NOMO-1 (cell line): ENCODE results near the gene AEBP2.
A peak's percentile ranks its signal among the peaks of the same experiment; 100 is the strongest.
"Not testable (repeated sequence)": the region's sequence is repeated elsewhere in the genome, so short reads cannot be mapped to it uniquely, and the experiment has no call there.

Experiments used
- DNase-seq, 2 experiments: peaks; one replicate each; lab custom pipeline; 2025; ENCODE audit not compliant: unreplicated experiment in 2 of 2; lab: John Stamatoyannopoulos, UW

Gene AEBP2, protein sequence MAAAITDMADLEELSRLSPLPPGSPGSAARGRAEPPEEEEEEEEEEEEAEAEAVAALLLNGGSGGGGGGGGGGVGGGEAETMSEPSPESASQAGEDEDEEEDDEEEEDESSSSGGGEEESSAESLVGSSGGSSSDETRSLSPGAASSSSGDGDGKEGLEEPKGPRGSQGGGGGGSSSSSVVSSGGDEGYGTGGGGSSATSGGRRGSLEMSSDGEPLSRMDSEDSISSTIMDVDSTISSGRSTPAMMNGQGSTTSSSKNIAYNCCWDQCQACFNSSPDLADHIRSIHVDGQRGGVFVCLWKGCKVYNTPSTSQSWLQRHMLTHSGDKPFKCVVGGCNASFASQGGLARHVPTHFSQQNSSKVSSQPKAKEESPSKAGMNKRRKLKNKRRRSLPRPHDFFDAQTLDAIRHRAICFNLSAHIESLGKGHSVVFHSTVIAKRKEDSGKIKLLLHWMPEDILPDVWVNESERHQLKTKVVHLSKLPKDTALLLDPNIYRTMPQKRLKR

DNA sequence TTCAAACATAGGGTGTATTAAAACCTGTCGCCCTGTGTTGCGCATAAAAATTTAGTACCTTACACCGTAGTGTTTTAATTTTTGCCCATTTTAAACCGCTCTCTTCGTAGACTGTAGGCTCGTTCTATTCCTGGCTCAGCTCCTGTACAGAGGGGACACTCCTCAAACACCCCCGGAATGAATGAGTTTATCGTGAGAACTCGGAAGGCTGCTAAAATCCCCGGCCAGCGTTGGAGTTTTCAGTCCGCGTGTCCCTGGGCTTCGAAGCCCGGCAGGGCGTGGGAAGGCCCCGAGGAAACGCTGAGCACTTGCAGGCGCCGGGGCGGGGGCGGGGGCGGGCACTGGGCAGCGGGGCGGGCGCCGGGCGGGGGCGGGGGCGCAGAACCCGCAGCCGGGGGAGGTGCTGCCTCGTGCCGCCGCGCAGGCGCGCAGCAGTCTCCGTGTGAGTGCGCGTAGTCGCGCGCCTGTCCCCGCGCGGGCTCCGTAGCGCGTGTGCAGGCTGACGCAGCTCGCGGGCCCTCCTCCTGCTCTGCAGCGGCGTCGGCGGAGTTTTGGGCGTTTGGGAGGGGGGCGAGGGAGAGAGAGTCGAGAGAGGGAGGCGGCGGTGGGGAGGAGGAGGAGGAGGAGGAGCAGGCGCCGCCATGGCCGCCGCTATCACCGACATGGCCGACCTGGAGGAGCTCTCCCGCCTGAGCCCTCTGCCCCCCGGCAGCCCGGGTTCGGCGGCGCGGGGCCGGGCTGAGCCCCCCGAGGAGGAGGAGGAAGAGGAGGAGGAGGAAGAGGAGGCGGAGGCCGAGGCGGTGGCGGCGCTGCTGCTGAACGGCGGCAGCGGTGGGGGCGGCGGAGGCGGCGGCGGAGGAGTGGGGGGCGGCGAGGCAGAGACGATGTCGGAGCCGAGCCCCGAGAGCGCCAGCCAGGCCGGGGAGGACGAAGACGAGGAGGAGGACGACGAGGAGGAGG, at the start of gene AEBP2:
Gene AEBP2 (plus strand): TSS at position 434 of the 960 bp plus-strand sequence. CDS start 208 bp downstream, at position 642.
- DNase-seq = peak; percentile 90 to 95

DNA sequence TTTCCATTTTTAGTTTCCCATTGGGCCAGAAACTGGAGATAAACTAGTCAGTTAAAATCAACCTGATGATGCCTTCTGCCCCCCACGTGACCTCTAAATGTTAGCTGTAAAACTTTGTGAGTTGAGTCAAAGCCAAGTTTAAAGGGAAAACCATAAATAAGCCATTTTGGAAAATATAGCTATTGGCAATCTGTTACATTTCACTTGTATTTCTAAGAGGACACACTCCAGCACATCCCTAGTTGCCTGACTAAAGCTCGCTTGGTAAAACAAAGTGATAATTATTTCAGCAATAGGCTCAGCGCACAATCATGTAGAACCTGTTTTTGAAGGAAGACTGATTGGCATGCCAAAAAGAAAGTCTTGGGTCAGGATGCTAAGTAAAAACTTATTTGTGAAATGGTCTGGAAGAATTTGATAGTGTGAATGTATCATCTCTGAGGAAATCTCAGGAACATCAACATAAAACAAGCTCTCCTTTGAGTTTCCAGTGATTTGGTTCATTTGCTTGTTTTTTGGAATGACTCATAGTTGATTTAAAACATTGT, 49.2 kb upstream of the AEBP2 start:
- DNase-seq = no peak

DNA sequence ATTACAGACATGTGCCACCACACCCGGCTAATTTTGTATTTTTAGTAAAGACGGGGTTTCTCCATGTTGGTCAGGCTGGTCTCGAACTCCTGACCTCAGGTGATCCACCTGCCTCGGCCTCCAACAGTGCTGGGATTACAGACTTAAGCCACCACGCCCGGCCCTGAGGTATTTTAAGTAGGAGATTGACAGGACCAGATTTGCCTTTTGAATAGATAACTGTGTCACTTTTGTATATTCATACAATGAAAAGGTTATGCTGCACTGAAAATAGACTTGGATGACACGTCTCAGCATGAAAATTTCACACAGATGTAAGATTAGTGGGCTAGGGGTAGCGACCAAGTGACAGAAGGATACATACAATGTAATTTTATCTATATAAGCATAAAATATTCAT, 46.6 kb upstream of the AEBP2 start:
- not testable (repeated sequence) for DNase-seq

DNA sequence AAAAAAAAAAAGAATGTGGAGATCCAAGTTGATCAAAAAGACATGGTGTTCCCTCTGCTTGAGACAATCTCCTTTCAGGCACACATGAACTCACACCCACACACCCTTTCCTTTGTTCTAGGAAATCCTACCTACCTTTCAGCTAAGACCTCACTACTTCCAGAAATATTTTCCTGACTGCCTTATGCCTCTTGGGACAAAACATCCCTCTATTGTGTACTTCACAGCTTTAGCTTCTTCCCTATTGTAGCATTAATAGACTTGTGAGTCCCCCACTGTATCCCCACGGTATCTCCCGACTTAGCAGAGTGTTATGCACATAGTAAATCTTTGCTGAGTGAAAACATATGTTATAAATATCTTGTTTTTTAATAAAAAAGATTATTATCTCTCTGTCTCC, 44.9 kb upstream of the AEBP2 start:
- DNase-seq = no peak

- DNase-seq = no peak
Measured at GRCh38 chr12:19397534-19397933, 41.8 kb upstream of the AEBP2 start.

DNA sequence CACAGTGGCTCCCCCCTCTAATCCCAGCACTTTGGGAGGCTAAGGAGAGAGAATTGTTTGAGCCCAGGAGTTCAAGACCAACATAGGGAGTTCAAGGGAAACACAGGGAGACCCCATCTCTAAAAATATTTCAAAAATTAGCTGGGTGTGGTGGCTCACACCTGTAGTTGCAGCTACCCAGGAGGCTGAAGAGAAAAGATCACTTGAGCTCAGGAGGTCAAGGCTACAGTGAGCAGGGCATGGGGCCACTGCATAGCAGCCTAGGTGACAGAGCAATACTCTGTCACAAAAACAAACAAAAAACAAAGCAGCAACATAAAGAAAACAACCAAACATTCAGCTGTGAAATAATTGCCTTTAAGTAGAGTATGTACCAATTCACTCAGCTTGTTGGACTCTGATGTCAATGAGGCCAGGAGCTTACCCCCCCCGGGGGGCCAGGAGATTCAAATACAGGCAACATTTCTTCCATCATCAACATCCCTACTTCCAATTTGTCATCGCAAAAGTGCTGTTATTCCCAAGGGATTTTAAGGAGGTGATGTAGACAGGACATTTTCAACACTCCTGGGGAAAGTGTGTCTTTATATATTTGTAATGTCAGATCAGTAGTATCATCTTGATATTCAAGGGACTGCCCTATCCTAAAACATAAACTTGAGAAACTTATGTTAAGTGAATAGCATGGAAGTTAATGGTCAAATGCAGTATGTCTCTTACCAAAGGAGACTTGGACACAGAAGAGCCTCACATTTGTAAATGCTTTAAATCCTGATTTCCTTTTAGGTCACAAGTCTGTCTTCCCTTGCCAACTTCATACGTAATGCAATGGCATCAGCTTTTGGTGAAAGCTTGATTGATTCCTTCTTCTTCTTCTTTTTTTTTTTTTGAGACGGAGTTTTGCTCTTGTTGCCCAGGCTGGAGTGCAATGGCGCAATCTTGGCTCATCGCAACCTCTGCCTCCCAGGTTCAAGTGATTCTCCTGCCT, 40.6 kb upstream of the AEBP2 start:
- DNase-seq = no peak

DNA sequence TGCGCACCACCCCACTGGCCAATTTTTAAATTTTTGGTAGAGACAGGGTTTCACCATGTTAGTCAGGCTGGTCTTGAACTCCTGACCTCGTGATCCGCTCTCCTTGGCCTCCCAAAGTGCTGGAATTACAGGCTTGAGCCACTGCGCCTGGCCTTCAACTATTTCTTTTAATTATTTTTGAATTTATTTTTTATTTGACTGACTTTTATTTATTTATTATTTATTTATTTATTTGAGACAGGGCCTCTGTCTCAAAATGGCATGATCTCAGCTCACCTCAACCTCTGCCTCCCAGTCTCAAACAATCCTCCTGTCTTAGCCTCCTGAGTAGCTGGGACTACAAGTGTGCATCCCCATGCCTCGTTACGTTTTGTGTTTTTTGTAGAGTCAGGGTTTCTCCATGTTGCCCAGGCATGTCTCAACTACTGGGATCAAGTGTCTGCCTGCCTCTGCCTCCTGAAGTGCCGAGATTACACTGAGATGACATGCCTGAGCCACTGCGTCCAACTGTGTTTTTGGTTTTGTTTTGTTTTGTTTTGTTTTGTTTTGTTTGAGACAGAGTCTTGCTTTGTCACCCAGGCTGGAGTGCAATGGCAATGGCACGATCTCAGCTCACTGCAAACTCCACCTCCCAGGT, 38.5 kb upstream of the AEBP2 start:
- DNase-seq = not testable (repeated sequence)

DNA sequence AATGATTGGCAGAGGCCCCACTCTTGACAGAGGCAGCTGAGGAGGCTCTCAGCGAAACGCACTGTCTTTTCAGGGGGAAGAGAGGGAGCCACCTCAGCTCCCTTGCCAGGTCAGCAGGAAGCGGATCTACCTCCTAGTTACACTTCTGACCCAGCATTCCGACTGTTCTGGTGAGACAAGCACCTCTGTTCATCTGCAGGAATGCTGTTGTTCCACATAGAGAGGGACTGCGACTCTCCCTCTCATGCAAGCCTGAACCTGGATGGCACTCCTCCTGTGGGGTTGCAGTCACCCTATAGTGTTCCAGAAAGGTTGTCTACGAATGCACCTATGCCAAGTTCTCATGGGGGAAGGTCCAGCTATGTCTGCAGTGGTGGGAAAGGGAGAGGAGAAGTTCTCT, 37.1 kb upstream of the AEBP2 start:
- no peak for DNase-seq

GRCh38 chr12:19402743-19403431, 36.4 kb upstream of the AEBP2 start:
- DNase-seq = no peak

GRCh38 chr12:19404242-19404880, 34.9 kb upstream of the AEBP2 start:
- DNase-seq = no peak

DNA sequence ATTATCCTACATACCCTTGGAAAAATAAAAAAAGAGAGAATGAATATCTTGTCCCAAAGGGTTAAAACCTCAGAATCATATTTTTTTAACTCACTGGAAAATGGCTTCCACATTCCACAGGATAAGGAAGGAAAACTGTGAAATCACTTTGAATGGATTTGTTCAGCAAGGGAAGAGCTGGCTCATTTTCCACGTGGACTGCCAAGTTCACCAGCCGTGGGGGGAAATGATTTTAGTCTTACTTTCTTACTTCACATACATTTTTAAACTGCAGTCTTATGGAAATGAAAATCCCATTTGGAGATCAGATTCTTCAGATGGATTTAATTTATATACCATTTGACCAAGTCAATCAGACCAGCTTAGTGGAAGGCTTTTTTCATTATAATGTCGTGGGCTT, 29.9 kb upstream of the AEBP2 start:
- no peak for DNase-seq

DNA sequence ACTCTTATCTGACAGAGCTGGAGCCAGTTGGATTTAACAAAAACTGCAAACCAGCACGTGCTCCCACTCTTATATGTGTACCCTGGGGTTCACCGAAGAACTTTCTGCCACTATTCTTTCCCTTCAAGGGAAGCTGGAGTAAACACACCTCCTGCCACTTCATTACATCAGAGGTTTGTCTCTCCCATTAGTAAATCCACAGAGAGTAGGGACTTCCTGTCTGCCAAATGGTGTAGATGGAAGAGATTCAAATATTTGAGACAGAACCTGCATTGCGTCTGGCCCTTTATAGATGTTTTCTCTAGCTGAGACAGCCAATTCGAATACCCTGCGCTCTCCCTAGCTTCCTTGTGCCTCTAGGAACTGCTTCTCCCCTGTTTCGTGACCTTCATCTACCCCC, 29.1 kb upstream of the AEBP2 start:
- no peak for DNase-seq

DNA sequence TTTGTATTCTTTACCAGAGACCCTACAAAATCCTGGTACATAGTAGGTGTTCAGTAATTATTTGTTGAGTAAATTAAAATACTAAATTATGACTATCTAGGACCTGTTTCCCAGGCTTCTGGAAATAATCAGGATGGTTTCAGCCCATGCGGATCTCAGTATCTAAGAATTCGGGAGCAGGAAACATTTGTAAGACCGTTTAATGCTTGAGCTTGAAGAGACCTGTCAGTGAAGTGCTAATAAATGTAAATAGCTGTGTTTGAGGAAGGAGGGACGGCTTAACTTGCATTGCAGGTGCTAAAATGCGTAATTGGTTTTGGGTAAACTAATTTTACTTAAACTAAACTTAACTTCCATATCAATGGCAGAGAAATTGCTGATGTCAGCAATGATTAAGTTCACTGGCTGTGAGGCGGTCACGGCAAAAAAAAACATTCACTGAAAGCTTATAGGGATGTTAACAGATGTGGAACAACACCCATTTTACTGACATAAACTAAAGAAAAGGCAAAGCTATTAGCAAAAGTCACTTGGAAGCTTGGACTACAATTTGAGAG, 28.6 kb upstream of the AEBP2 start:
- no peak for DNase-seq

GRCh38 chr12:19411234-19412204, 27.8 kb upstream of the AEBP2 start:
- no peak for DNase-seq

DNA sequence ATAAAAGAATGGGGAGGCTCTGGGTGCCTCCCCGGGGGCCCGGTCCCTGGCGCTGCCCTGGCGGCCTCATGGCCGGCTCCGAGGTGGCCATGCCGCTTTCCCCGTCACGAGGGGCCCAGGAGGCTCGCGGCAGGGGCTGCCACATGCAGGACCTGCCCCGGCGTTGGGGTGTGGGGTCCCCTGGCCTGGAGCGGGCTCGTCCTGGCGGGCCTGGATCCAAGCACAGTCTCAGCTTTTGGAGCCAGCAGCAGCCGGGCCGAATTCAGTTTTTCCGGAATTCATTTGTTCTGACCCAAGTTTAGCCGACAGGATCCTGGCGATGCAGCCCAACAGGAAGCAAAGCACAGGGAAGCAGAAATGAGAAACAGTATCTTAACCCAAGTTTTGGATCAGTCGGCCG, 26.4 kb upstream of the AEBP2 start:
- DNase-seq = no peak

DNA sequence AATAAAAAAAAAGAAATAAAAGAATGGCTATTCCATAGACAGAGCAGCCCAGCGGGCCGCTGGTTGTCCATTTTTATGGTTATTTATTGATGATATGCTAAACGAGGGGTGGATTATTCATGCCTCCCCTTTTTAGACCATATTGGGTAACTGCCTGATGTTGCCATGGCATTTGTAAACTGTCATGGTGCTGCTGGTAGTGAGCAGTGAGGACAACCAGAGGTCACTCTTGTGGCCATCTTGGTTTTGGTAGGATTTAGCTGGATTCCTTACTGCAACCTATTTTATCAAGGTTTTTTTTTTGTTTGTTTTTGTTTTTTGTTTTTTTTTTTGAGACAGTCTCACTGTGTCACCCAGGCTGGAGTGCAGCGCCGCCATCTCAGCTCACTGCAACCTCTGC, 25.7 kb upstream of the AEBP2 start:
- DNase-seq = not testable (repeated sequence)

DNA sequence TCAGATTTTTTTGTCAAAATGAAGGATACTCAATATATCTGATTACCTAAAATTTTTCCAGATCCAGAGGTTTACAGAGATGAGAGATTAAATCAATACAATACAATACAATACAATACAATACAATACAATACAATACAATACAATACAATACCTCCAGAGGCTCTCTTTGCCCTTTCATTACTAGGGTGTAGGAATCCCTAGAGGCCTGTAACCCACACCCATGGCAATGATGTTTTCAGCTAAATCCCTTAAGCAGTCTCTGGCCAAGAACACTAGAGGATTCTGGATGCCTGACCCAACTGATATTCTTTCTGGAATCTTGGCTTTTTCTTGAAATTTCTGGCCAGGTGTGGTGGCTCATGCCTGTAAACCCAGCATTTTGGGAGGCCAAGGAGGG, 23.7 kb upstream of the AEBP2 start:
- DNase-seq = no peak
